Measurements from ENCODE around the gene SLC35A1.

GRCh38 chr6:87430499-87430898 is 42.3 kb upstream of the SLC35A1 start:
- TF ChIP-seq CTCF (IDR thresholded peaks at IDR 0.05; ENCODE audit: low read depth, low read length) (no peak), EZH2phosphoT487 (IDR thresholded peaks at IDR 0.05; ENCODE audit: low read depth) (no peak)

All from OCI-LY3 (cell line).